ENCODE measurements around the gene PYURF. TPM values are rescaled to one million over a fixed set of nuclear protein-coding genes. Genes with fewer than 3 reads are reported as not detected.

The PYURF gene
- total RNA-seq, 1 experiment from 2014 or later: 41.7 TPM

DNA sequence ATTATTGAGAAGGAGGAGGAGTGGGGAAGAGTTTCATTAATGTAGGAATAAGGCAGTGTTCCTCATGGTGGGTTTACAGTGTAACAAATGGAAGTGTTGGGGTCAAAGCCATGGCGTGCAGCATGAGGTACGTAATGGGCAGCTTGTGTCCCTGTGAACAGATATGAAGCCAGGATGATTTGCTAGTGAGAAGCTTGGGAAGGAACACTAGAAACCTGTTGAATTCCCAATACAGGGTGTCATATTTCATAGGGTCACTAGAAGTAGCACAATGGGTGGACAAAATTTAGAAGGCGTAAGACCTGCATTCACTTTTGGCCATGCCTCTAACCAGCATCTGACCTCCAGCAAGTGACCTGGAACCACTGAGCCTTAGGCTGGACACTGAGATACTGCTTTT is 6.8 kb downstream of the PYURF start:
- H3T11ph ChIP-seq (ENCODE audit: low read length): no peak overlapping the region
- no peak overlapping the region for H3K4me3 Mint-ChIP-seq
- H3K14ac ChIP-seq (ENCODE audit: insufficient read depth, low read length): no peak overlapping the region
- H3K56ac ChIP-seq (ENCODE audit: insufficient read length, low read depth, low read length): no peak overlapping the region
- H2AFZ ChIP-seq (ENCODE audit: low read length): no peak overlapping the region
- no peak overlapping the region for H4K5ac ChIP-seq (ENCODE audit: insufficient read length, low read depth, low read length)
- H3K27ac Mint-ChIP-seq: no peak overlapping the region
- no peaks in the 10 kb centered on the region for H3K27me3 Mint-ChIP-seq (ENCODE audit: low read depth)
- WGBS (ENCODE audit: extremely low coverage, insufficient read length, low lambda C conversion rate): no CpG with 5 or more reads among the region's 3 CpGs
- no peak overlapping the region for H3K27ac ChIP-seq (ENCODE audit: insufficient read length, low read depth, low read length)
- H2AK5ac ChIP-seq (ENCODE audit: insufficient read length, low read length): no peak overlapping the region
- H3K9ac ChIP-seq (ENCODE audit: extremely low read depth, insufficient read length, low read length): no peak overlapping the region
- H3K18ac ChIP-seq (ENCODE audit: insufficient read length, low read depth, low read length): no peak overlapping the region
- H2BK15ac ChIP-seq (ENCODE audit: low read depth, low read length): no peak overlapping the region
- no peak overlapping the region for H4K91ac ChIP-seq (ENCODE audit: insufficient read length, low read depth, low read length)
- H4K8ac ChIP-seq (replicated peaks; ENCODE audit: insufficient read length, low read depth, low read length): no peak overlapping the region
- no peak overlapping the region for H2BK120ac ChIP-seq (ENCODE audit: low read depth, low read length, poor library complexity, severe bottlenecking)
- H2BK20ac ChIP-seq (ENCODE audit: low read depth, low read length, poor library complexity, severe bottlenecking): no peak overlapping the region
- H3K9me3 ChIP-seq (ENCODE audit: control insufficient read depth, low read depth, low read length): no peaks in the 10 kb centered on the region
- H3K23ac ChIP-seq (ENCODE audit: insufficient read length, low read depth, low read length): no peak overlapping the region
- no peaks in the 10 kb centered on the region for H3K23me2 ChIP-seq (ENCODE audit: insufficient read length, low read depth, low read length, poor library complexity, severe bottlenecking)
- H3K4ac ChIP-seq (ENCODE audit: low read depth, low read length): no peak overlapping the region
- H3K9me3 Mint-ChIP-seq: no peaks in the 10 kb centered on the region
- H3K36me3 Mint-ChIP-seq (ENCODE audit: insufficient read depth in 1 of 3, low read depth in 3 of 3): peaks cover 5 to 14% (median 13%) of the 10 kb centered on the region in 3 experiments
- H3K4me1 ChIP-seq (ENCODE audit: insufficient read depth, low read length): no peaks in the 10 kb centered on the region; the same call in 1 of the 2 replicates
- DNase-seq: no peak
- H3K4me2 ChIP-seq (ENCODE audit: insufficient read depth, insufficient read length, low read length): no peak overlapping the region
- TF ChIP-seq, protein P1, sequence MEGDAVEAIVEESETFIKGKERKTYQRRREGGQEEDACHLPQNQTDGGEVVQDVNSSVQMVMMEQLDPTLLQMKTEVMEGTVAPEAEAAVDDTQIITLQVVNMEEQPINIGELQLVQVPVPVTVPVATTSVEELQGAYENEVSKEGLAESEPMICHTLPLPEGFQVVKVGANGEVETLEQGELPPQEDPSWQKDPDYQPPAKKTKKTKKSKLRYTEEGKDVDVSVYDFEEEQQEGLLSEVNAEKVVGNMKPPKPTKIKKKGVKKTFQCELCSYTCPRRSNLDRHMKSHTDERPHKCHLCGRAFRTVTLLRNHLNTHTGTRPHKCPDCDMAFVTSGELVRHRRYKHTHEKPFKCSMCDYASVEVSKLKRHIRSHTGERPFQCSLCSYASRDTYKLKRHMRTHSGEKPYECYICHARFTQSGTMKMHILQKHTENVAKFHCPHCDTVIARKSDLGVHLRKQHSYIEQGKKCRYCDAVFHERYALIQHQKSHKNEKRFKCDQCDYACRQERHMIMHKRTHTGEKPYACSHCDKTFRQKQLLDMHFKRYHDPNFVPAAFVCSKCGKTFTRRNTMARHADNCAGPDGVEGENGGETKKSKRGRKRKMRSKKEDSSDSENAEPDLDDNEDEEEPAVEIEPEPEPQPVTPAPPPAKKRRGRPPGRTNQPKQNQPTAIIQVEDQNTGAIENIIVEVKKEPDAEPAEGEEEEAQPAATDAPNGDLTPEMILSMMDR (conservative IDR thresholded peaks at IDR 0.05): no peak
- no peaks in the 10 kb centered on the region for H3K27me3 ChIP-seq (ENCODE audit: insufficient read depth, low read length)
- no peaks in the 10 kb centered on the region for H4K20me1 ChIP-seq (ENCODE audit: control insufficient read depth, insufficient read depth, insufficient read length)
- H2BK5ac ChIP-seq (ENCODE audit: insufficient read length, low read length): no peak overlapping the region
- H2BK12ac ChIP-seq (ENCODE audit: insufficient read length, low read depth, low read length): no peak overlapping the region
- no peaks in the 10 kb centered on the region for H3K79me1 ChIP-seq (ENCODE audit: insufficient read depth, low read depth, low read length, poor library complexity, severe bottlenecking)
- H3K79me2 ChIP-seq (ENCODE audit: insufficient read depth, low read length): no peaks in the 10 kb centered on the region; the same call in 1 of the 2 replicates
- peaks cover 4 to 5% of the 10 kb centered on the region in 2 experiments for H3K4me1 Mint-ChIP-seq
